OCI-LY1 (cell line): ENCODE results near the gene TBC1D5.

Source experiments
- H2AFZ ChIP-seq: fragments of 200-600 bp; sonication (generic), shearing (Covaris generic); 2 replicates; pipeline ENCODE4 v1.6.0; 2014; ENCODE audit warnings: antibody characterized with exemption, mild to moderate bottlenecking, low read length
- H3F3A ChIP-seq: fragments of 200-600 bp; sonication (generic), shearing (Covaris generic); 2 replicates; pipeline ENCODE4 v1.6.0; 2014; ENCODE audit warnings: mild to moderate bottlenecking, antibody characterized with exemption, low read length, moderate library complexity; ENCODE audit not compliant: insufficient read depth
- H3K27ac ChIP-seq: fragments of 200-600 bp; sonication (generic); 2 replicates; pipeline ENCODE4 v1.5.1; 2014; ENCODE audit warnings: low read length, mixed run types, mild to moderate bottlenecking, low read depth; ENCODE audit not compliant: poor library complexity, severe bottlenecking
- H3K27me3 ChIP-seq: fragments of 200-600 bp; sonication (generic); 2 replicates; pipeline ENCODE4 v1.6.0; 2014; ENCODE audit warnings: antibody characterized with exemption, mild to moderate bottlenecking, low read length, moderate library complexity; ENCODE audit not compliant: insufficient read depth
- H3K36me3 ChIP-seq: fragments of 200-600 bp; sonication (generic); 2 replicates; pipeline ENCODE4 v1.6.1; 2014; ENCODE audit warnings: mild to moderate bottlenecking, antibody characterized with exemption, low read length, moderate library complexity, mixed read lengths; ENCODE audit not compliant: insufficient read depth
- H3K4me1 ChIP-seq: fragments of 200-600 bp; sonication (generic); 2 replicates; pipeline ENCODE4 v1.5.1; 2014; ENCODE audit warnings: mild to moderate bottlenecking, low read length, moderate library complexity; ENCODE audit not compliant: insufficient read depth, severe bottlenecking
- H3K4me2 ChIP-seq: fragments of 200-600 bp; sonication (generic), shearing (Covaris generic); 2 replicates; pipeline ENCODE4 v1.6.1; 2014; ENCODE audit warnings: low read length
- H3K4me3 ChIP-seq: fragments of 200-600 bp; sonication (generic); 2 replicates; pipeline ENCODE4 v1.5.1; 2014; ENCODE audit warnings: low read length, low read depth, mild to moderate bottlenecking, mixed read lengths; ENCODE audit not compliant: poor library complexity, severe bottlenecking
- H3K79me2 ChIP-seq: fragments of 200-600 bp; shearing (Covaris generic); 2 replicates; pipeline ENCODE4 v1.6.1; 2016; ENCODE audit warnings: mixed run types, low read length, mixed read lengths; ENCODE audit not compliant: insufficient read depth
- H3K9ac ChIP-seq: fragments of 200-600 bp; sonication (generic), shearing (Covaris generic); 2 replicates; pipeline ENCODE4 v1.6.1; 2014; ENCODE audit warnings: mild to moderate bottlenecking, low read length, mixed read lengths
- H3K9me2 ChIP-seq: fragments of 200-600 bp; sonication (generic), shearing (Covaris generic); 2 replicates; pipeline ENCODE4 v1.6.1; 2014; ENCODE audit warnings: low read depth, mild to moderate bottlenecking, low read length, mixed read lengths
- H3K9me3 ChIP-seq: fragments of 200-600 bp; shearing (Covaris generic); 2 replicates; pipeline ENCODE4 v1.6.1; 2014; ENCODE audit warnings: low read length, mixed read lengths
- H4K20me1 ChIP-seq: fragments of 200-600 bp; sonication (generic), shearing (Covaris generic); 2 replicates; pipeline ENCODE4 v1.6.0; 2016; ENCODE audit warnings: mild to moderate bottlenecking, low read length; ENCODE audit not compliant: insufficient read depth
- CTCF ChIP-seq: fragments of 200-600 bp; sonication (generic), shearing (Covaris generic); IDR thresholded peaks from 2 replicates; pipeline ENCODE4 v1.5.1; 2017; ENCODE audit warnings: mild to moderate bottlenecking, antibody characterized with exemption, low read length, moderate library complexity, mixed read lengths
- EZH2 ChIP-seq: fragments of 200-600 bp; sonication (generic), shearing (Covaris generic); IDR thresholded peaks from 2 replicates; pipeline ENCODE4 v1.8.0; 2017; ENCODE audit warnings: borderline replicate concordance, mixed run types, mild to moderate bottlenecking, antibody characterized with exemption, low read length, moderate library complexity, mixed read lengths

TBC1D5 gene

DNA sequence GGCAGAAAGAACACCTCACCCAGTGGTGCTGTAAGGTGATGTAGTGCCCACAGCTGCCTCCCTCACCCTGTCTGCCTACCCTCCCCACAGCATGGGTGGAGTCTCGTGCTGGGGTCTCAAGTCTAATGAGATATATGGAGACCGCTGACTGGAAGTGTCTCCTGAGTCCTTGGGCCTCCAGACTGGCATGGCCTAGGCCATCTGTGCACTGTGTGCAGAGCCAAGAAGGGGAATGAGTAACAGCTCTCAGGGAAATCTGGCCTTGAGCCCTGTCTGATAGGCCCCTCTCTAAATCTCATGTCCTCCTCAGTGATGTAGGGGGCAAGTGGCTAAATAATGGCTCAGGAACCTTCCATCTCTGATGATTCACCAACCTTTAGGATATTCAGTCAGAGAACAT lies 580.3 kb downstream of the TBC1D5 start:
- H3K9me3 ChIP-seq: no peaks in the 10 kb centered on the region
- no peak overlapping the region for H3K9ac ChIP-seq
- no peak overlapping the region for H3K4me3 ChIP-seq
- H3K36me3 ChIP-seq: peaks cover 16% of the 10 kb centered on the region; the same call in 1 of the 2 replicates
- H3K27ac ChIP-seq: no peak overlapping the region
- H4K20me1 ChIP-seq: no peaks in the 10 kb centered on the region
- H2AFZ ChIP-seq: no peak overlapping the region
- H3F3A ChIP-seq: no peaks in the 10 kb centered on the region
- no peak for TF ChIP-seq CTCF
- no peak for TF ChIP-seq EZH2
- H3K79me2 ChIP-seq: no peaks in the 10 kb centered on the region
- no peaks in the 10 kb centered on the region for H3K9me2 ChIP-seq
- no peaks in the 10 kb centered on the region for H3K27me3 ChIP-seq
- no peak overlapping the region for H3K4me2 ChIP-seq
- no peaks in the 10 kb centered on the region for H3K4me1 ChIP-seq

DNA sequence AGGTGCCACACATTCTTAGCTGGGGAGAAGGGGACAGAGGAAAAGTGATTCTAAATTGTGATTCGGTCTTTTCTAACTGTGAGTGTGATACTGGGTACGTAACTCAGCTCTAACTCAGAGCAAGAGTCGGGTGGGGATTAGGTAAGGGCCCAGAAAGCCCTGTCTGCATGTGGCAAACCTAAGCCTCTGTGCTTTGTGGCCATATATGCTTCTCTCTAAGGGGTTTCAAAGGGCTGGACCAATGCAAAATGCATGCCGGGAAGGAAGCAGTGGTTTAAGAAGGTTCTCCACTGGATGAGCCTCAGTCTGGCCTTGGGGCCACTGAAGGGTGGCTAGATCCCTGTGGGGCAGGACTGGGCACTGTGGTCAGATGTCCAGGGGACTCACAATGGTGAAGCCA lies 581.8 kb downstream of the TBC1D5 start:
- no peaks in the 10 kb centered on the region for H4K20me1 ChIP-seq
- no peak overlapping the region for H3K4me2 ChIP-seq
- no peaks in the 10 kb centered on the region for H3K9me2 ChIP-seq
- TF ChIP-seq EZH2 (no peak), CTCF (no peak)
- peaks cover 8% of the 10 kb centered on the region; the same call in 1 of the 2 replicates for H3K36me3 ChIP-seq
- no peaks in the 10 kb centered on the region for H3K4me1 ChIP-seq
- no peak overlapping the region for H3K4me3 ChIP-seq
- no peaks in the 10 kb centered on the region for H3K9me3 ChIP-seq
- no peaks in the 10 kb centered on the region for H3F3A ChIP-seq
- no peak overlapping the region for H3K9ac ChIP-seq
- no peaks in the 10 kb centered on the region for H3K79me2 ChIP-seq
- H3K27ac ChIP-seq: no peak overlapping the region
- H2AFZ ChIP-seq: no peak overlapping the region
- no peaks in the 10 kb centered on the region for H3K27me3 ChIP-seq

GRCh38 chr3:17158941-17159682 lies 583.3 kb downstream of the TBC1D5 start:
- no peaks in the 10 kb centered on the region for H3F3A ChIP-seq
- H3K27ac ChIP-seq: no peak overlapping the region
- no peaks in the 10 kb centered on the region for H4K20me1 ChIP-seq
- no peak for TF ChIP-seq EZH2
- no peak for TF ChIP-seq CTCF
- no peaks in the 10 kb centered on the region for H3K9me3 ChIP-seq
- no peak overlapping the region for H3K9ac ChIP-seq
- no peaks in the 10 kb centered on the region for H3K27me3 ChIP-seq
- H3K4me1 ChIP-seq: no peaks in the 10 kb centered on the region
- no peaks in the 10 kb centered on the region for H3K79me2 ChIP-seq
- H3K4me2 ChIP-seq: no peak overlapping the region
- peaks cover 9% of the 10 kb centered on the region; the same call in 1 of the 2 replicates for H3K36me3 ChIP-seq
- H3K9me2 ChIP-seq: no peaks in the 10 kb centered on the region
- H2AFZ ChIP-seq: no peak overlapping the region
- no peak overlapping the region for H3K4me3 ChIP-seq
